ENCODE data around the gene SCG5. TPM values are rescaled to one million over a fixed set of nuclear protein-coding genes. Genes with fewer than 3 reads are reported as not detected.

SCG5 gene
- total and polyA plus RNA-seq, 2 donors (not counting 1 experiment from before 2014, with no cell fraction given): 27.8 to 39.8 TPM

- no peak for DNase-seq (ENCODE audit: low read depth in 2 of 2)
- H3K4me3 ChIP-seq (replicated peaks in 1 of 4; ENCODE audit: control extremely low read depth in 1 of 4, insufficient read depth in 1 of 4, low read depth in 3 of 4, low read length in 4 of 4): no peak overlapping the region
- no peak overlapping the region for H3K27ac ChIP-seq (ENCODE audit: insufficient read depth, low read length)
- TF ChIP-seq EZH2 (IDR thresholded peaks at IDR 0.05; ENCODE audit: low read length, missing control alignments): no peak
- no peak for TF ChIP-seq CTCF (conservative IDR thresholded peaks at IDR 0.05 in 1 of 2, IDR thresholded peaks at IDR 0.05 in 1 of 2; ENCODE audit: low read depth in 1 of 2, low read length in 2 of 2)
- no peak overlapping the region for H2AFZ ChIP-seq (ENCODE audit: low read length)
- H3K9me3 ChIP-seq (ENCODE audit: control insufficient read depth, insufficient read depth, low read depth, low read length): no peaks in the 10 kb centered on the region
- H3K9ac ChIP-seq (ENCODE audit: insufficient read depth, low read length): no peak overlapping the region
- H3K36me3 ChIP-seq (ENCODE audit: control insufficient read depth, insufficient read depth, low read length): no peaks in the 10 kb centered on the region
- H3K27me3 ChIP-seq (ENCODE audit: control insufficient read depth, insufficient read depth, low read length): no peaks in the 10 kb centered on the region
- no peaks in the 10 kb centered on the region for H3K79me2 ChIP-seq (ENCODE audit: control insufficient read depth, insufficient read depth, low read length)
- peaks cover 2% of the 10 kb centered on the region for H3K4me1 ChIP-seq (ENCODE audit: control insufficient read depth, extremely low read depth, insufficient read depth, low read length)
- no peaks in the 10 kb centered on the region for H4K20me1 ChIP-seq (ENCODE audit: control insufficient read depth, extremely low read depth, insufficient read depth, low read length)
- H3K4me2 ChIP-seq (ENCODE audit: extremely low read depth, insufficient read depth, low read length): no peak overlapping the region
Observed at GRCh38 chr15:32675466-32675865, 34.0 kb downstream of the SCG5 start.

- H3K4me3 ChIP-seq (replicated peaks in 1 of 4; ENCODE audit: control extremely low read depth in 1 of 4, insufficient read depth in 1 of 4, low read depth in 3 of 4, low read length in 4 of 4): no peak overlapping the region
- H3K27ac ChIP-seq (ENCODE audit: insufficient read depth, low read length): no peak overlapping the region
- no peak overlapping the region for H3K9ac ChIP-seq (ENCODE audit: insufficient read depth, low read length)
- TF ChIP-seq CTCF (conservative IDR thresholded peaks at IDR 0.05 in 1 of 2, IDR thresholded peaks at IDR 0.05 in 1 of 2; ENCODE audit: low read depth in 1 of 2, low read length in 2 of 2) (no peak), EZH2 (IDR thresholded peaks at IDR 0.05; ENCODE audit: low read length, missing control alignments) (no peak)
- no peaks in the 10 kb centered on the region for H3K36me3 ChIP-seq (ENCODE audit: control insufficient read depth, insufficient read depth, low read length)
- no peak overlapping the region for H3K4me2 ChIP-seq (ENCODE audit: extremely low read depth, insufficient read depth, low read length)
- H4K20me1 ChIP-seq (ENCODE audit: control insufficient read depth, extremely low read depth, insufficient read depth, low read length): no peaks in the 10 kb centered on the region
- H2AFZ ChIP-seq (ENCODE audit: low read length): no peak overlapping the region
- H3K4me1 ChIP-seq (ENCODE audit: control insufficient read depth, extremely low read depth, insufficient read depth, low read length): peaks cover 2% of the 10 kb centered on the region
- H3K9me3 ChIP-seq (ENCODE audit: control insufficient read depth, insufficient read depth, low read depth, low read length): no peaks in the 10 kb centered on the region
- no peaks in the 10 kb centered on the region for H3K27me3 ChIP-seq (ENCODE audit: control insufficient read depth, insufficient read depth, low read length)
- H3K79me2 ChIP-seq (ENCODE audit: control insufficient read depth, insufficient read depth, low read length): no peaks in the 10 kb centered on the region
- DNase-seq (ENCODE audit: low read depth in 2 of 2): no peak
Observed at GRCh38 chr15:32676169-32676568, 34.7 kb downstream of the SCG5 start.

- no peaks in the 10 kb centered on the region for H3K27me3 ChIP-seq (ENCODE audit: control insufficient read depth, insufficient read depth, low read length)
- H2AFZ ChIP-seq (ENCODE audit: low read length): no peak overlapping the region
- H3K4me1 ChIP-seq (ENCODE audit: control insufficient read depth, extremely low read depth, insufficient read depth, low read length): peaks cover 7% of the 10 kb centered on the region
- H3K9ac ChIP-seq (ENCODE audit: insufficient read depth, low read length): no peak overlapping the region
- TF ChIP-seq EZH2 (IDR thresholded peaks at IDR 0.05; ENCODE audit: low read length, missing control alignments) (no peak), CTCF (conservative IDR thresholded peaks at IDR 0.05 in 1 of 2, IDR thresholded peaks at IDR 0.05 in 1 of 2; ENCODE audit: low read depth in 1 of 2, low read length in 2 of 2) (no peak)
- no peaks in the 10 kb centered on the region for H4K20me1 ChIP-seq (ENCODE audit: control insufficient read depth, extremely low read depth, insufficient read depth, low read length)
- H3K36me3 ChIP-seq (ENCODE audit: control insufficient read depth, insufficient read depth, low read length): no peaks in the 10 kb centered on the region
- no peak overlapping the region for H3K4me2 ChIP-seq (ENCODE audit: extremely low read depth, insufficient read depth, low read length)
- no peaks in the 10 kb centered on the region for H3K9me3 ChIP-seq (ENCODE audit: control insufficient read depth, insufficient read depth, low read depth, low read length)
- no peaks in the 10 kb centered on the region for H3K79me2 ChIP-seq (ENCODE audit: control insufficient read depth, insufficient read depth, low read length)
- DNase-seq (ENCODE audit: low read depth in 2 of 2): peak in 1 of 2 donors; percentile 46
- H3K27ac ChIP-seq (ENCODE audit: insufficient read depth, low read length): no peak overlapping the region
- no peak overlapping the region for H3K4me3 ChIP-seq (replicated peaks in 1 of 4; ENCODE audit: control extremely low read depth in 1 of 4, insufficient read depth in 1 of 4, low read depth in 3 of 4, low read length in 4 of 4)
Observed at GRCh38 chr15:32677238-32677750, 35.8 kb downstream of the SCG5 start.
